HG02610 (cell line): ENCODE data around the gene HOXC12.
A peak's percentile ranks its signal among the peaks of the same experiment; 100 is the strongest.

Experiments used
- ATAC-seq: cut with Tn5 transposase; IDR thresholded peaks from one replicate; pipeline ENCODE4 v1.9.1; 2021; ENCODE audit warnings: mild to moderate bottlenecking, moderate library complexity; ENCODE audit not compliant: unreplicated experiment

HOXC12 gene

DNA sequence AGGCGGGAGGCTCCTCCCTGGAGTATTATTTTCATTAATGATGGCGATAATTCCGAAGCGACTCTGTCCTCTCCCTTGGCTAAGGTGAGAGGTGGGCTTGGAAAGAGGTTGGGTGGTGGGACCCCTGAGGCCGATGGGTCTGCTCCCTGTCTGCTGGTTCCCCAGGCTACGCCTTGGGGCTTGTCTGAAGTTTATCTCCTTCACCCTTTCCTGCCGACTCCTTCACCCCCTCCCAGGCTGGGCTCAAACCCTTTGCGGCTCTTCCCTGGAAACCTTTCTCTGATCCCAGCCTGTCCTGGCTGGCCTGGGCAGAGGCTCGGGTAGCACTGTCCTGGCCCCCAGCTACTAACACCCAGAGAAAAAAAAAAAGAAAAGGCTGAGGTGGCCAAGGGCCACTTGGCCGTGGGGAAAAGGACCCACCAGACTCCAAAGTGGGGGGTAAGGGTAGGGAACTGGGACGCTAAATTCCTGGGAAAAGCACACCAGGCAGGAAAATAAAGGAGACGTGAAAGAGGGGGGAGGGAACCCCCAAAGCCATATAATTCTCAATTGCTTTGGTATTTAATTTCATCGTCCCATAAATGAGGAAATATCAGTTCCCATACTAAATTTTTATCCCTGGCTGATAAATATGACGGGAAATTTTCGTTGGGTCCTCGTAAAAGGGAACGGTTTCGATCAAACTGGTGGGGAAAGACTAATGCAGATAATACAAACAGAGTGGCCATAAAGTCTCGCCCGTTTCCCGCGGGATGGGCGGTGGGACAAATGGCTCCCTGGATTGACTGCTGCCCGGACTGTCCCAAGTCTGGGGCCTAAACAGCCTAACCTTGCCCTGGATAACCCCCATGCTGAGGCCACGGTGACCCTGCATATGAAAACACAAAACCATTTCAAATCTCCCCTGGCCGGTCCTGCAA lies 28.2 kb downstream of the HOXC12 start:
- ATAC-seq = no peak

GRCh38 chr12:53983568-53983949 lies 28.9 kb downstream of the HOXC12 start:
- ATAC-seq = no peak

DNA sequence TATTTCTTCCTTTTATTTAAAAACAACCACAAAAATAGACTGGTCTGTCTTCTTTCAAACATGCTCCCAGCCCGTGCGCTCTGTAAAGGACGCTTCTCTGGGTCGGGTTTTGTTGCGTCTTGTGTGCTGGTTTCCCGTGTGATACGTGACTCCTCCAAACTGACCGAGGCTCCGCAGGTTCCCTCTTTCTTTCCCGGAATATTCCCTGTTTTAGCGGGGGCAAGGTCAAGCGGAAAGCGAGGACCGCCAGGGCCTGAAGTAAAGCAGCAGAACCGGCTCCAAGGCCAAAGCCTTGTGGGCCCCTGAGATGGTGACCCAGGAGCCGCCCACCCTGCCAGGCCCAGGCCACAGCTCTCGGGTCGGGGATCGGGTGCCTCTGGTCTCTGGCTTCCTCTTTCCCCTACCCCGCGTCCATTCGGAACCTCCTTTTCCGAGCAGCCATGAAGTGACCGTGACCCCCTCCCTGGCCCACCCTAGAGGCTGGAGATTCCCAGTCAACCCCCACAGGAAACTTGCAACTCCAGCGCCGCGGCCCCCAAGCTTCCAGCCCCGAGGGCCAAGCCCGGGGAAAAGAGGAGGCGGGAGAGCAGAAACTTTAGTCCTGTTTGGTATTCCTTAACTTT lies 29.4 kb downstream of the HOXC12 start:
- no peak for ATAC-seq

DNA sequence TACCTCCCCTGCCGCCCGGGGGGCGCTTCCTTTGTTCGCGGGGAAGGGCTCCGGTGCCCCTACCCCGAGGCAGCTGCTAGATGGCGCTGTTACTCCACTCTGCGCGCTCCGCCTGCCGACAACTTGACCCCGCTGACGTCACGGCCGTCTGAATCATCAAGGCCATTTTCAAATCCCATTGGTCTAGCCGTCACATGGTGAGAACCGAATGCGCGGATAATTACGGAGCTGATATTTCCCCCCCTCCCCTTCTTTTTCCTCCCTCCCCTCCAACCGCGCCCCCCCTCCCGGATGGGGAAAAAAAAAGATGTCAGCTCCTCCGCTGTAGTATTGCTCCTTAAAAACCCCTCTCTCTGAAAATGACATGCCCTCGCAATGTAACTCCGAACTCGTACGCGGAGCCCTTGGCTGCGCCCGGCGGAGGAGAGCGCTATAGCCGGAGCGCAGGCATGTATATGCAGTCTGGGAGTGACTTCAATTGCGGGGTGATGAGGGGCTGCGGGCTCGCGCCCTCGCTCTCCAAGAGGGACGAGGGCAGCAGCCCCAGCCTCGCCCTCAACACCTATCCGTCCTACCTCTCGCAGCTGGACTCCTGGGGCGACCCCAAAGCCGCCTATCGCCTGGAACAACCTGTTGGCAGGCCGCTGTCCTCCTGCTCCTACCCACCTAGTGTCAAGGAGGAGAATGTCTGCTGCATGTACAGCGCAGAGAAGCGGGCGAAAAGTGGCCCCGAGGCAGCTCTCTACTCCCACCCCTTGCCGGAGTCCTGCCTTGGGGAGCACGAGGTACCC lies 30.4 kb downstream of the HOXC12 start, which contains the start of gene HOXC10:
HOXC10 (plus strand) TSS at position 246 of the 791 bp plus-strand sequence; CDS start at position 360, 114 bp downstream.
- ATAC-seq = peak; percentile 46

- ATAC-seq = no peak
Observed at GRCh38 chr12:53985692-53985993, 30.9 kb downstream of the HOXC12 start.

GRCh38 chr12:53985994-53986685 lies 31.4 kb downstream of the HOXC12 start:
- no peak for ATAC-seq

GRCh38 chr12:53986686-53987483 lies 32.2 kb downstream of the HOXC12 start:
- no peak for ATAC-seq

DNA sequence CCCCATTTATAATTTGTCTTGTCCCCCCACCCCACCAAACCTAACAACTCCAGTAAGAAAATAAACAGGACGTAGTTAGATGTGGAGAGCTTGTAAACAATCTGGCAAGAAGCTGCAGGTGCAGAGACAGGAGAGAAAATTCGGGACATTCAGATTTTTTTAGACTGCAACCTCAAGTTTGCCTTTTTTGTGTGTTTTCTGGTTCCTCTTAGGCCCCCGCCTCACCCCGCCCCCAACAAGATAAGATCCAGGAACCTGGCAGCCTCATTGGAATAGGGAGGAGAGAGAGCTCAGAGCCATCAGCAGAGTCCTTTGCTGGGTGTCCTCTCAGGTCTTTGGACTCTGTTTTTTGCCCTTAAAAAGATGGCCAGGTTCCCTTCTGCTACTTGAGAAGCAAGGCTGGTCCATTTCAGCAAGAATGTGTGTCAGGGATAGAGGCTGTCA lies 33.1 kb downstream of the HOXC12 start:
- ATAC-seq = no peak

DNA sequence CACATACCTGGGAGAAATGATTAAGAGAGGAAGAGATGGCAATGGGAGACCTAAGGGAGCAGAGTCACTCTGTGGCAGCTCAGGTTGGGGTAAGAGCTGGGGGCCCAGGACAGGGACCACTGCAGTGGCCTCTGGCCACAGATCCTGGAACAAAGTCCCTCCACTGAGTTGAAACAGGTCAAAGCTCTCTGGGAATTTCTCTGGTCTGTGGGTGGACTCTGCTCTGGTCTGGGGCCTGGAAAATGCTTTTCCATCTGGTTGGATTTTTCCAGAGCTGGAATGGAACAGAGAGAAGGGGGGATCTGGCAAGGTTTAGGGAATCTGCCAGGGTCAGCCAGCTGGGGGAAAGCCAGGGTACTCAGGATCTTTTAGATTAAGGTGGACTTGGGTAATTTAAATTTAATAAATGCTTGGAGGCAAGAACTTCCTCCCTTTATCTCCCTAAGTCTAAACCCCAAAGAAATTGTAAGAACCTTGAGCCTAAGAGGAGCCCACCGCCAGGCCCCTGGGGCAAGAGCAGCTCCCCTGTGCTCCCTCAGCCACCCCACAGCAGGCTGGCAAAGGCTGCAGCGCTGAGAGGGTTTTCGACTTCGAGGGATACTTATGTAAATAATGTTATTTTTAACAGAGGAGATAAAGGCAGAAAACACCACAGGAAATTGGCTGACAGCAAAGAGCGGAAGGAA lies 34.0 kb downstream of the HOXC12 start:
- no peak for ATAC-seq

DNA sequence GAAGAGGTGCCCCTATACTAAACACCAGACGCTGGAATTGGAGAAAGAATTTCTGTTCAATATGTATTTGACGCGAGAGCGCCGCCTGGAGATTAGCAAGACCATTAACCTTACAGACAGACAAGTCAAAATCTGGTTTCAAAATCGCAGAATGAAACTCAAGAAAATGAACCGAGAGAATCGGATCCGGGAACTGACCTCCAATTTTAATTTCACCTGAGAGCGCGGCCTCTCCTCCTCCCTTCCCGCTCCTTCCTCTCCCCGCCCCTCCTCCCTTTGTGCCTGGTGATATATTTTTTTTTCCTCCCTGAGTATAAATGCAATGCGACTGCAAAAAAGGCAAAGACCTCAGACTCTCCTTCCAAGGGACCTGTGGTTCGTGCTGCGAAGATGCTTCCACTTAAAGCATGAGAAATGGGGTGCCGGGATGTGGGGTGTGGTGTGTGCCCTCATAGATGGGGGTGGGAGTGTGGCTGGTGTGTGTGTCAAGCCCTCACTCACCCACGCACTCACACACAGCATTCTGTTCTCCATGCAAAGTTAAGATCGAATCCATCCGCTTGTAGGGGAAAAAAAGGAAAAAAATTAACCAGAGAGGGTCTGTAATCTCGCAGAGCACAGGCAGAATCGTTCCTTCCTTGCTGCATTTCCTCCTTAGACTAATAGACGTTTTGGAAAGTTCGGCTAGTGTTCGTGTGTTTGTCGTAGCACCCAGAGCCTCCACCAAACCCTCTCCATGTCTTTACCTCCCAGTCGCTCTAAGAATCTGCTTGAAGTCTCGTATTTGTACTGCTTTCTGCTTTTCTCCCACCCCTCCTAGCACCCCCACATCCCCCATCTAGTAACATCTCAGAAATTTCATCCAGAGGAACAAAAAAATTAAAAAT lies 34.8 kb downstream of the HOXC12 start:
- no peak for ATAC-seq

DNA sequence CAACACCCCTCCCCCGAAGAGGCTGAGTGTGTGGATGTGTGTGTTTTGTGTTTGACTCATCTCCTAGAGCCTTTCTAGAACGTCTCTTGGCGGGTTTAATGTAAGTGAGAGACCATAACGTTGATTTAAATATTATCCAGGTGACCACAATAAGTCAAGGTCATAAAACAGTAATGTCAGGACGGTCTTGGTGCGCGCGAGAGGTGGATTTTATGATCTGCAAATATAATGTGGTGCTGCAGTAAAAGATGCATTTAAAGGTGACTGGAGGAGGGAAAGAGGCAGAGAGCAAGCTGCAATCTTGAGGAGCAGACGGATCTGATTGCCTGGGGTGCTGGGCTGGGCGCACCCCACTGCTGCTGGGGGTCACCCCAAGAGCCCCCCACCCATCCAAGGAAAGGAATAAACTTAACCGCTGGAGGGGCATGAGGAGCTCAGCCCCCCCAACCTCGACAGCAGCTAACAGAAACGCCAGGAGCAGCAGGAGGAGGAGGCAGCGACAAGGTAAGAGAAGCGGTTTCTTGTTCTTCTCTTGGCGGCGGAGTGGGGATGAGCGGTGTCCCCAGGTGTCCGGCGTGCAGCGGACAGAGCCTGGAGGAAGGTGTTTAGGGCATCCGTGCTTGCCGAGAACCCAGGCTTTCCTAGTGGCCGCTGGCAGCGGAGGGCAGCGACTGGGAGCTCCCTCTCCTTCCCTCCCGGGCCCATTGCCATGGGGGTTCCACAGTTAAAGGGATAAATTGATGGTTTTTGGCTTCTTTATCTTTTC lies 35.8 kb downstream of the HOXC12 start:
- ATAC-seq = no peak

DNA sequence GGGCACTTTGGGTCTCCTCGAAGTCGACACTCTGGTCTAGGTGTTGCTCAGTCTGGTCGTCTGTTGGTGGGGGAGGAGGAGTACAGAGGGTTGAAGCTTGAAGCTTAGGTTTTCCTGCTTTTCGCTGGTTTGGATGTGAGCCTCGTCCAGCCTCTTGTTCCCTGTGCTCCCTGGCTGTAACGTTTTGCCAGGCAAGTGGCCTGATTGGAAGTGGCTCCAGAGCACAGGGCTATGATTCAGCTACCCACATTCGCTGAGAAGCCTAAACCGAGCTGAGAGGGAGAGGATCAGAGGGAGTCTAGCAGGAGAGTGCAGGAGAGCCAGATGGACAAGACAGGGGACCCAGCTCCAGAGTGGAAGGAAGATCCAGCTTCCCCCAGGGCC lies 36.4 kb downstream of the HOXC12 start:
- no peak for ATAC-seq

DNA sequence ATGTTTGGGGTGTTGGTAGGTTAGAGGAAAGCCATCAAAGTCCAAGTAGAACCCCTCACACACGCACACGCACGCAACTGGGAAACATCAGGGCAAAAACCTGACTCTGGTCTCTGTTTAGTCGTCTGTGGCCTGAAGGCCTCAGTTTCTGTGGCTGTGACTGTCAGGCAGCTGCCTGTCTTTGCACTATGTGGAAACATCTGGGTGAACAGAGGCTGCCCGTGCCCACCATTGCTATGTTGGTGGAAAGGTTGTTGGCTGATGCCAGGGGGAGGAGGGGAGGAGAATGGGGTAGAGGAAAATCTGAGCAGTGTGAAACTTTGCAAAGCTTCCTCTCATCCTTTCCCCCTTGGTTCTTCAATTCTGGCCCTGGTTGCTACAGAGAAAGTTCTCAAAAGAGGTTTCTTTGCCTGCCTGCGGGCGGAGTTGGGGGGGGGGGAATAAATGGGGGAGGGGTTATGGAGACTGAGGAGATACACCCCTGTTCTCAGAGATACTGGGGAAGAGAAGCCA lies 37.7 kb downstream of the HOXC12 start:
- ATAC-seq = no peak

- ATAC-seq = no peak
Observed at GRCh38 chr12:53993162-53994008, 38.7 kb downstream of the HOXC12 start.

GRCh38 chr12:53994009-53994263 lies 39.2 kb downstream of the HOXC12 start:
- no peak for ATAC-seq

GRCh38 chr12:53994264-53995001 lies 39.7 kb downstream of the HOXC12 start:
- ATAC-seq = no peak
